Sigmoid colon (tissue), 4 donors: ENCODE measurements around the gene CCL4.

ENCODE experiments used
- CTCF ChIP-seq, 4 experiments: fragments of 450-650 bp in 3 of 4; fragments of 200-600 bp in 1 of 4; IDR thresholded peaks; one replicate each; pipeline ENCODE4 v1.5.1; 2016 to 2019; ENCODE audit warnings: antibody characterized with exemption in 4 of 4, mild to moderate bottlenecking in 3 of 4, moderate library complexity in 2 of 4
- EP300 ChIP-seq, 4 donors: sonication (generic); formaldehyde crosslinking; IDR thresholded peaks; one replicate each; pipeline ENCODE4 v1.6.1; 2017; ENCODE audit warnings: antibody characterized with exemption in 4 of 4
- POLR2A ChIP-seq, 2 donors: fragments of 450-650 bp; IDR thresholded peaks; one replicate each; pipeline ENCODE4 v1.6.1; 2016; ENCODE audit warnings: antibody characterized with exemption in 2 of 2, mild to moderate bottlenecking in 2 of 2, moderate library complexity in 2 of 2
- POLR2AphosphoS5 ChIP-seq, 4 donors: sonication (generic); formaldehyde crosslinking; IDR thresholded peaks; one replicate each; pipeline ENCODE4 v1.6.1; 2017; ENCODE audit warnings: antibody characterized with exemption in 4 of 4

DNA sequence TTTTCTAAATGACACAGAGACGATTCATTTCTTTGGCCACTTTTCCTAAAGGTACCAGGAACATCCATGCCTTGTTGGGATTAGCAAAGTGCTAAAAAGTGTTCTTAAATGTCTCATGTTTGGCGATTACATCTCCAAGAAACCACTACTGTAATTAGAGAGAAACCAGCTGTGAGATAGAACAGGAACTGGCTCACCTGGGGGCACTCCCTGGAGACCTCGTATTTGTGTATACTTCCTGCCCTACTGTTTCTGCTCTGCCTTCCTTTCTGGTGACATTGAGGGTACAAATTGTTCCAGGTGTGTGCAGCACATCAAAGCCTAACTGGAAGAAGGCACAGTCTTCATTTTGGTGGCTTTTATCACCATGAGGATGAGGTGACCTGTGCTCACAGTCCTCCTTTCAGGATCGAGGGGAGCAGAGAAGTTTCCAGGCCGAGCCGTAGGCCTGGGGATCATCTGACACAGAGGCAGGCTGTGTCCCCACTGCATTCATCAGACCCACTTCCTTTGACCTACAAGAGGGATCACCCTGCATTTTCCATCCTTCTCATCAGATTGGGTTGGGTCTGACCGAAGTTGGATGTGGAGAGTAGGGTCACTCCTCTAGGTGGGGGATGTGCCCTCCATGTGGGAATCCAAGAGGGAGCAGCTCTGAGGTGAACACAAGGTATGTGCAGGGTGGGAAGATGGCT lies 23.7 kb downstream of the CCL4 start:
- TF ChIP-seq CTCF (IDR thresholded peaks at IDR 0.05): no peak
- no peak for TF ChIP-seq POLR2A (IDR thresholded peaks at IDR 0.05)
- no peak for TF ChIP-seq POLR2AphosphoS5 (IDR thresholded peaks at IDR 0.05)
- no peak for TF ChIP-seq EP300 (IDR thresholded peaks at IDR 0.05)
